GM19193 (cell line): ENCODE results near the gene EPS8L1.

ENCODE experiments used
- POLR2A ChIP-seq: IDR thresholded peaks from 4 replicates; pipeline ENCODE4 v1.6.1; 2011; ENCODE audit not compliant: insufficient read depth, insufficient read length; ENCODE audit errors: extremely low read depth

The EPS8L1 gene

DNA sequence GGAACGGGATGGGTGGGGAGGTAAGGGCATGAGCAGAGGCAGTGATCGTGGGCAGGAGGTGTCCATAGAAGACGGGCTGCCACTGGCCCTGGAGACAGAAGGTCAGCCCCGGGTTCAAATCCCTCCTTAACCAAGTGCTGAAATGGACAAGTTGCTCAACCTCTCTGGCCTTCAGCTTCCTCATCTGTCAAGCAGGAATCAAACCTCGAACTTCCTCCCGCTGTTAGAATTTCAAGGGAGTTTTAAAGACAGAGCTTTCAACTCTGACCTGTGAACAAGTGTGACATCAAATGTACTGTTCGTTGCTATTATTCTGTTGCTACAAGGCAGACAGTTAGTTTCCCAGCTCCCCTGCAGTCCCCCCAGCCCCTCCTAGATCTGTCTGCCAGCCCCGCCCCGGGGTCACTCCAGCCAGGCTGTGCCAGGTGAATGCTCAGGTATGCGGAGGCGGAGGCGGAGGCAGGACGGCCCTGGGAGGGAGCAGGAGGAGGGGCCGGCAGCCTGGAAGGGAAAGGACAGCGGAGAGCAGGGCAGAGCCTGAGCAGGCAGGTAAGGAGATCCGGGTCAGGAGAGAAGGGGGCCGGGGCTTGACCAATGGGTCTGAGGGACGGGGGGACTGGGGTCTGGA, at the start of gene EPS8L1:
EPS8L1 (plus strand) TSS at position 499 of the 628 bp plus-strand sequence. CDS start 576 bp downstream, outside the sequence.
- TF ChIP-seq POLR2A: no peak

- no peak for TF ChIP-seq POLR2A
Measured at GRCh38 chr19:55027472-55028337, 48.0 kb upstream of the EPS8L1 start.

DNA sequence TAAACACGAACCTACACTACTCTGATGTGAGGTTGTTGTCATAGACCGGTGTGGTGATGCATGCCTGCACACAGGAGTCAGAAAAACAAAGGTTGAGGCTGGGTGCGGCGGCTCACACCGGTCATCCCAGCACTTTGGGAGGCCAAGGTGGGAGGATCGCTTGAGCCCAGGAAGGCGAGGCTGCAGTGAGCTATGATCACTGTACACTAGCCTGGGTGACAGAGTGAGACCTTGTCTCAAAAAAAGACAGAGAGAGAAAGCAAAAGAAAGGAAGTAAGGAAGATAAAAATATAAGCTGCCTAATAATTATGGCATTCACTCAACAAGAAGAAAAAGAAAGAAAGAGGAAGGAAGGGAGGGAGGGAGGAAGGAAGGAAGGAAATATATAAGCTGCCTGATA, 46.9 kb upstream of the EPS8L1 start:
- no peak for TF ChIP-seq POLR2A

GRCh38 chr19:55031178-55031577, 44.5 kb upstream of the EPS8L1 start:
- no peak for TF ChIP-seq POLR2A

DNA sequence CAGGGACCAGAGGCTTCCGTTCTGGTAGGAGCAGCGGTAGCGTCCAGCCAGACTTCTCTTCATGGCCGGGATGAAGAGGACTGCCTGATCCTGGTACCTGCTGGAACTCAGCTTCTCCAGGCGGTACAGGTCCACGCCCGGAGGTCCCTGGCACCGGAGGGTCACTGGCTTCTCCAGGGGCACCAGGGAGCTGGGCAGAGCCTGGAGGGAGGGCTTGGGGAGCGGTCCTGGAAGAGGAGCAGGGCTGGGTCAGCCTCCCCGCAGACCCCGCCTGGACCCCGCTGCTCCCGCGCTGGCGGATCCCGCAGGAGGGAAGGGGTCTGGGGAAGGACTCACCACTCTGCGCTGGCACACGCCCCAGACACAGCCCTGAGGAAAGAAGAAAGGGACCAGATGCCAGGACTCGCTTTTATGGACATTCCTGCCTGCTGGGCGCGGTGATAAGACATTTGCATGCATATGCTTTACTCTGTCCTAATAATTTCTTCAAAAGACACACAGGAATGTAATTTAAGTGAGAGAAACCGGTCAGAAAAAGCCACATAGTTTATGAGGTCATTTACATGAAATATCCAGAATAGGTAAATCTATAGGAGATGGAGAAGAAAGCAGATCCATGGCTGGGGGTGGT, 43.4 kb upstream of the EPS8L1 start:
- no peak for TF ChIP-seq POLR2A

DNA sequence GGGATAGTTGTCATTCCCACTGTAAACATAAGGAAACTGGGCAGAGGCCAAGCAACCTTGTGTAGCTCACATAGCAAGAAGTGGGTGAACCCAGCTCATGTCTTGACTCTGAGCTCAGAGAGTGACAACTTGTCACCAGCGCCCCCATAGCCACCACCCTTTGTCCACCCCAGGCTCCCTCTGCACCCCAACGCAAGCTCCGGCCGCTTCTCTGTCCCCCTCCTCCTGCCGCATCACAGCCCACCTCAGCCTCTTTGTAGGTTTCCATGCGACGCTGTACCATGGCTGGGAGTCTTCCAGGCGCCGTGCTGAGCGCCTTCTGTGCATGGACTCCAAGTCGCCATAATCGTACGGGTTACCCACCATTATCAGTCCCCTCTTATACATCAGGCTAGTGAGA, 40.9 kb upstream of the EPS8L1 start:
- no peak for TF ChIP-seq POLR2A

DNA sequence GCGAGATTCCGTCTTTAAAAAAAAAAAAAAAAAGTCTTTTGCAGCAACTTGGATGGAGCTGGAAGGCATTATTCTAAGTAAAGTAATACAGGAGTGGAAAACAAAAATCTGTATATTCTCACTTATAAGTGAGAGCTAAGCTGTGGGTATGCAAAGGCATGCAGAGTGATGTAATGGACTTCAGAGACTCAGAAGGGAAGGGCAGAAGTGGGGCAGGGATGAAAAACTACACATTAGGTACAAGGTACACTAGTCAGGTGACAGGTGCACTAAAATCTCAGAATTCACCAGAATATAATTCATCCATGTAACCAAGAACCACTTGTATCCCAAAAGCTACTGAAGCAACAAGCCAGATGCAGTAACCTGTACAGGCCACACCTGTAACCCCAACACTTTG, 39.6 kb upstream of the EPS8L1 start:
- TF ChIP-seq POLR2A: no peak

DNA sequence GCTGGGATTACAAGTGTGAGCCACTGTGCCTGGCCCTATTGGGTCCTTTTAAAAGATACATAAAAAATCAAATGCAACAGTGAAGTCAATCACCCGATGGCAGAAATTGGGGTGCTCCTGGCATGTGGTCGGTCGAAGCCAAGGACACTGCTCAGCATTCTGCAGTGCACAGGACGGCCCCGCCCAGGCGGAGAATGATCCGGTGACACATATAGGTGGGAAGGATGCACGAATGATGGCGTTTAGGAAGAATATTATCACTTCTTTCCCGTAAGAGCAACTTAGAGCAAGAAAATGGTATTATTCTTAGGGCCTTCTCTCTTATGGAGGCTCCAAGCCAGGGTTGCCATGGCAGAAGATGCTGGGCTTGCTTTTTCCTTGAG, 34.4 kb upstream of the EPS8L1 start:
- no peak for TF ChIP-seq POLR2A

DNA sequence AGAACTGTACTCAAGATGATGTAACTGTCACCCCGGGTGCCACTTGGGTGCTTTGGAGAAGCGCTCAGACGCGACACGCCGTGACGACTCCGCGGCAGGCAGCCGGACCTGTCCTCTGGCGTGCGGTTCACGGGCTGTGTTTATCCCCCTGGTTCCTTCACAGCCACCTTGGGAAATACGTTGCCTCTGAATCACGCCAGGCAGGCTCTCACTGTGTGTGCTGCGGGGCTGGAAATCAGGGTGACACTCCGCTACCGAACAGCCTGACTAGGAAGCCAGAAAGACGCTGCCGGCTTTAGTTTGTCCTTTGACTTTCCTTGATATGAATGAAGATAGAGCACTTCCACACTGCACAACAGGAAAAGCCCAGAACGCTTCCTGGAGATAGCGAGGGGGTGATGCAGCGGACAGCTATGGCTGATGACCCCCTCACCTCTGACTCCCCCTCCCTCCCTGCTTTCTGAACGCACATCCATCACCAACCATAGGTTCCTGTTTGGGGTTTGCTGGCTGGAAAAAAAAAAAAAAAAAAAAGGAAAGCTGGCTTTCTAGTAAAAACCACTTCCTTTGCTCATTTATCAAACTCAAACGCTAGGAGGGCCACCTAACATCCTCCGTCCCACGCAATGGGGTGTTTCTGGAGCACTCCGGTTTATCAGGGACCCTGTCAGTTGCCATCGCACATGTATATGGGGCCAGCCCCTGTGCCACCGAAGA, 33.9 kb upstream of the EPS8L1 start:
- no peak for TF ChIP-seq POLR2A

DNA sequence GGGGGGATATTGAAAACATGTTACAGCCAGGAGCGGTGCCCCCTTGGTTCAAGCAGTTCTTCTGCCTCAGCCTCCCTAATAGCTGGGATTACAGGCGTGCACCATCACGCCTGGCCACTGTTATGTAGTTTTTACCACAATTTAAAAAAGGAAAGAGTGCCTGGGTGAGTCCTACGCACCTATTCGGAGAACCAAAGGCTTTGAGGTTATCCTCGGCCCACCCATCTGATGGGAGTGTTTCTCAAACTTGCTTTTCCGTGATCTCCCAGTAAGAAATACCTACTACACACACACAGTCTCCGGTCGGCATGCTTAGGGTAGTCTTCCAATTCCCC, 33.4 kb upstream of the EPS8L1 start:
- TF ChIP-seq POLR2A: no peak

DNA sequence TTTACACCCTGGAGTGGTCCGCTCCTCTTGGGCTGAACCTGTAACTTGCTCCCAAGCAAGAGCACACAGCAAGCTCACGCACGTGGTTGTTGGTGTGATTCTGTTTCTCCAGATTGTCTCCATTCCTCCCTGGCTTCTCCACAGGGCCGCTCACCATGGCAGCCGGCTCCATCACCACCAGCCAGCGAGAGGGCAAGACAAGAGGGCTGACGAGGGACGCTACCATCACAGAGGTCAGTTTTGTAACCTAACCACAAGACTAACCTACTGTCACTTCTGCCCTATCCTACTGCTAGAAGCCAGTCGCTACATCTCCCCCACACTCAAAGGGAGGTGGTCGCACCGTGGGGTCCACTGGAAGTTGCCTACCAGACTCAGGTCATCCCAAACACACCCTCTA, 33.0 kb upstream of the EPS8L1 start:
- no peak for TF ChIP-seq POLR2A

DNA sequence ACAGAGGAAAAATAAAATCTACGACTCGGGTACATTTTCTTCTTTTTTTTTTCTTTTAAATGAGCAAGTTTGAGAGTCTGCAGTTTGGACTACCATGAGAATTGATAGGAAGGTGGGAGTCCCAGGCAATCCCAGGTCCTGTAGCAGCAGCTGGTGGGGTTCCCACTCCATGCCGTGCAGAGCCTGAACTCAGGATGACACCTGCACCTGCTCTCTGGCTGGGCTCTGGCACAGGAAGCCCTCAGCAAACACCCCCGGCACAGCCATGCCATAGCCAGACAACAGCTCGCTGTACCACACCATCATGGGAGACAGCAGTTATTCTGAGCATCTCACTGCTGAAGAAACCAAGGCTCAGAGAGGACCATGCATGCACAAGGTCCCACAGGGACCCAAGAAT, 31.4 kb upstream of the EPS8L1 start:
- TF ChIP-seq POLR2A: no peak

- no peak for TF ChIP-seq POLR2A
Measured at GRCh38 chr19:55044771-55045716, 30.6 kb upstream of the EPS8L1 start.

DNA sequence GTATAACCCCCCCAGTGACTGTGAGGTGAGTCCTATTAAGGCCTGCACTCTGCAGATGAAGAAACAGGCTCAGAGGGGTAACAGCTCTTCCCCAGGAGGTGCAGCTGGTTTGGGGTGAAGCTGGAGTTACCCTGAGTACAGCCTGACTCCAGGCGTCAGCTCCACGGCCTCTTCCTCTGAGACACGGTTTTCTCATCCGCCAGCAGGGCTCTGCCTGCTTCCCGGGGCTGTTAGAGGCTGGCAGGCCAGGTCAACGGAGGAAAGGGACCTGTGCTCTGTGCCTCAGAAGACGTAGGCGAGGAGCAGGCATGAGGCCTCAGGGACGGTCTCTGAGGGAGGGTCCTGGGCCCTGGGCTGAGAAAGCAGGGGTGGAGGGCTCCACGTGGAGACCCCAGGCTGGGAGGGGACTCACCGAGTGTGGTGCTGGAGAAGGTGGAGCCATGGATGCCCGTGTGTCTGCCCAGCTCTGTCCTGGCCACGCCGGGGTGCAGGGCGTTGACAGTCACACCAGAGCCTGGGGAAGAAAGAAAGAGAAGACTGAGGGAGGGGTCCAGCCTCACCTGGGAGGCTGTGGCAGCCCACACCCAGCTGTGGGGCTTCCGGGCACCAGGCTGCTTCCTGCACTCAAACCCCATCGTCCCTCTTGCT, 28.6 kb upstream of the EPS8L1 start:
- no peak for TF ChIP-seq POLR2A
